ENCODE measurements around the gene TXNL4A.

The TXNL4A gene

DNA sequence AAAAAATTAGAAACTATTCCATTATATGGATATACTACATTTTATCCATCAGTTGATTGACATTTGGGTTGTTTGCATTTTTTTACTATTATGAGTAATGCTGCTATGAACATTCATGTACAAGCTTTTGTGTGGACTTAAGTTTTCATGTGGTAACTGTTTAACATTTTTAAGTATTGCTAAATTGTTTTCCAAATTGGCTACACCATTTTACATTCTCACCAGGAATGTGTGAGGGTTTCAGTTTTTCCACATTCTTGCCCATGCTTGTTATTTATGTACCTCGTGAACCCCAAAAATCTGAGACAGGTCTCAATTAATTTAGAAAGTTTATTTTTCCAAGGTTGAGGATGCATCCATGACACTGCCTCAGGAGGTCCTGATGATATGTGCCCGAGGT lies 3.1 kb upstream of the TXNL4A start:
- DNase-seq = no peak

DNA sequence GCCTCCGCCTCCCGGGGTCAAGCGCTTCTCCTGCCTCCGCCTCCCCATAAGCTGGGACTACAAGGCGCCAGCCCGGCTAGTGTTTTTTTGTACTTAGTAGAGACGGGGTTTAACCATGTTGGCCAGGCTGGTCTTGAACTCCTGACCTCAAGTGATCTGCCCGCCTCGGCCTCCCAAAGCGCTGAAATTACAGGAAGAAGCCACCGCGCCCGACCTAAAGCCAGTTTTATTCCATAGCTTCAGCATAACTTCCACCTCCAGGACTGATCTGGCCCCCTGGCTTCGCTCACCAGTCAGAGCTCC lies 783 bp upstream of the TXNL4A start:
- DNase-seq = no peak

DNA sequence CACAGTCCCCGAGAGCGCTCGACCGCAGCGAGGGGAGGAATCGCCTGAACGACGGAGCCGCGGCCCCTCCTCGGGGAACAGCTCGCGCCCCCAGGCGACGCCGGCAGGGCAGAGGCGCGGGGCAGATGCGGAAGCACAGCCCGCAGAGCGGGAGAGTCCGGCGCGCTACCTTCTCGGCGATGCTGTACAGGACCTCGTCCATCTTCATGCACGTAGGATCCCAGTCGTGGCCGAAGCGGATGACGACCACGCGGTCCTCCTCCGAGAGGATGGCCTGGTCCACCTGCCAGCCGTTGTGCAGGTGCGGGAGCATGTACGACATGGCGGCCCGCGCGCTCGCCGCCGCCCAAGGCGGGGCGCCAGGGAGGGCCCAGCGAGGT lies 302 bp downstream of the TXNL4A start:
- DNase-seq = peak; percentile 36

DNA sequence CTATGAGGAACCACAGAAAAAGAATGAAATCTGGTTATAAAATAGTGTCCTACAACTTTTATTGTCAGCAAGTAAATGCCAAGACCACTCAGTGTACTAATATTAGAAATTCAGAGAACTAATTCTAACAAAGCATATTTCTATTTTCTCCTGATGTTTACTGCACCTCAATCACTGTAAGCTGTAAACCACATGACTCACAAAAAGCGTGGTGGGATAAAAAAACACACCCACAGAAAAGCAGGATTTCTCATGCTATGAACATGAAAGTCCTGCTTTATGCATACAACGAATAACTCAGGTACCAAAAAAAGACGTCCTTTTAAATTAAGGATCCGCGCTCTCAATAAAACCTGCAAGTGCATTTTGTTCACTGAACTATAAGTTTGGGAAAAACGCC lies 797 bp downstream of the TXNL4A start:
- DNase-seq = no peak

DNA sequence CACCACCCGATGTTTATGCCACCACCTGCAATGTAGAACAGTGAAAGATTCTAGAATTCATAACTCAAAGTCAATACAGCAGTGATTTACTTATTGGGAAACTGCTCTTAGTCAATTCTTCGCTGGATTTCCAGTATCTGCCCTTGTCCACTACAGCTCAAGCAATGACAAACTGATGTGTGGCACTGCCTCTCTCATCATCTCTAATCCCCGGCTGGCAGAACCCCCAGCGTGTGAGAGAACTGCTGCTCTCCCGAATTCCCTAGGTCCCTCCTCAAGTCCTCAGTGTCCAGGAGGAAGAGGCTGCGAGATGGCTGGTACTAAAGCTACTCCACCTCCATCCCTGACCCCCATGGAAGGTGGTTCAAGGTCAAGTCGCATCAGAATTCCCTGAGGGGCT lies 1.6 kb downstream of the TXNL4A start:
- DNase-seq = no peak

DNA sequence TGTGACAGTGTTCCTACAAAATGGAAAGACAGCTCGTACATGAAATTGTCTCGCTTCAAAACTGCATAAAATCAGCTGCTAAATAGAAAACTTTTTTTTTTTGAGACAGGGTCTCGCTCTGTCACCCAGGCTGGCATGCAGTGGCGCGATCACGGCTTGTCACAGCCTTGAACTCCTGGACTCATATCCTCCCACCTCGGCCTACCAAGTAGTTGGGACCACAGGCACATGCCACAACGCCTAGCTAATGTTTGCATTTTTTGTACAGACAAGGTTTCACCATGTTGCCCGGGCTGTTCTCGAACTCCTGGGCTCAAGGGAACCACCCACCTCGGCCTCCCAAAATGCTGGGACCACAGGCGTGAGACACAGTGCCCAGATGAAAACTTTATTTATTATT lies 3.2 kb downstream of the TXNL4A start:
- DNase-seq = no peak

DNA sequence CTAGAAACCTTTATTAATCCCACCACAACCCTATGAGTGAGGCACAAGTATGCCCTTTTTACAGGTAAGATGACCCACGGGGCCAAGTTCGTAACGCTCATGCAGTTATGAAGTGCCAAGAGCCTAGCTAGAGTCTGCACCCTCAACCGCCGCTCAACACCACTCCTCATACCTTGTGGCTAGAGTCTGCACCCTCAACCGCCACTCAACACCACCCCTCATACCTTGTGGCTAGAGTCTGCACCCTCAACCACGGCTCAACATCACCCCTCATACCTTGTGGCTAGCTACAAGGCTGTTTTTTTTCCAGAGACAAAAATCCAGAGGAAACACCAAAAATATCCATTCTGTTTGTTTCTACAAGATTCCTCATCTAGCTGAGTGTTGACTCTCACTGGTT lies 4.6 kb downstream of the TXNL4A start:
- no peak for DNase-seq

DNA sequence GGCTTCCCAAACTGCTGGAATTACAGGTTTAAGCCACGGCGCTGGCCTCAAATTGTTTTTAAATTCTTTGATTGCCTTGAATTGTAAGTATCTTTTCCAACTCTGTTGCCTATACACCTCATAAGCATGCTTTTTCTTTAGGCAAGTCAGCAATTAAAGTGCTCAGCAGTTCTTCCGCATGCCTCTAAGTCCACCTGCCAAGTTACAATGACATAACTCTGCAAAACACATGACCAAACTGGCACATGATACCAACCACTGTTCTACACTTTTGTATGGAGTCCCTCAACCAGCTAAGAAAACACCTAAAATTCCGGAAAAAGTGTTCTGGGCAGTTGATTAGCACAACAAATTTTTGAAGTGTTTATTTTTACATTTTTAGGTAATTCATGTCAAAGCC lies 5.1 kb downstream of the TXNL4A start:
- DNase-seq = no peak

DNA sequence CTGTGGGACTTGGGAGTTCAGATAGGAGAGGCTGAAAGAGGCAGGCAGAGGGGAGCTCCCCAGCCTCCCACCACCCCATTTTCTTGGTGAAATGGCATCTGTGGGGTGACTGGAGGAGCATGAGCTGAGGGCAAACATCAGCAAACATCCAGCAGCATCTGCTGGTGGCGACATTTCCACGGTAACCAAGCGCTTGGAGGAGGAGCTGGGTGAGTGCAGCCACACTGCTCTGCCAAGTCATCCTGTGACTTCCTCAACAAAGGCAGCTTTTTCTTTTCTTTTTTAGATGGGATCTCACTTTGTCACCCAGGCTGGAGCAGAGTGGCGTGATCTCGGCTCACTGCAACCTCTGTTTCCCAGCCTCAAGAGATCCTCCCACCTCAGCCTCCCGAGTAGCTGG lies 5.6 kb downstream of the TXNL4A start:
- DNase-seq = no peak

DNA sequence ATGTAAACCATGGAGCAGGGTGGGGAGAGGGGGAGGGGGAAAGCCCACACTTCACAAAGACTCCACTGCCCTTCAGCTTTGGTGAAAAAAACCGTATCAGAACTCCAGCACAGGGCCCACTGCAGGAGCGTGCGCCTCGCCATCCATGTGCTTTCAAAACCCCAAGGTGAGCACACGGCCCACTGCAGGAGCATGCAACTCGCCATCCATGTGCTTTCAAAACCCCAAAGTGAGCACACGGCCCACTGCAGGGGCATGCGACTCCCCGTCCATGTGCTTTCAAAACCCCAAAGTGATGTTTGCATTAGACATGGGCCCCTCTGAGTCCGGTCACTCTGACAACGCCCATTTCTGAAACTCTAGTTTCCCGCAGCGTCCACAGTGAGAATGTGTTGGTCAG lies 7.8 kb downstream of the TXNL4A start:
- DNase-seq = no peak

DNA sequence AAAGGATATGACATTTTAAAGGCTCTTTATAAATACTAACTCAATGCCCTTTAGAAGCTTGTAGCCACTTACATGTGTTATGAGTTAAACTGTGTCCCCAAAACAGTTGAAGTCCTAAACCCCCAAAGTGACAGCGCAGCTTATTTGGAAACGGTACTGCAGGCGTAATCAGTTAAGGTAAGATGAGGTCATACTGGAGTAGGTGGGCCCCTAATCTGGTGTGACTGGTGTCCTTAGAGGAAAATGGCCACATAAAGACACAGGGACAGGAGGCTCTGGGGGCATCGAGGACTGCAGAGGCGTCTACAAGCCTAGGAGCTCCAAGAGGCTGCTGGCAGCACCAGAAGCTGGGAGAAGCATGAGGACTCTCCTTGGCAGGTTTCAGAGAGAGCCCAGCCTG lies 8.5 kb downstream of the TXNL4A start:
- no peak for DNase-seq

DNA sequence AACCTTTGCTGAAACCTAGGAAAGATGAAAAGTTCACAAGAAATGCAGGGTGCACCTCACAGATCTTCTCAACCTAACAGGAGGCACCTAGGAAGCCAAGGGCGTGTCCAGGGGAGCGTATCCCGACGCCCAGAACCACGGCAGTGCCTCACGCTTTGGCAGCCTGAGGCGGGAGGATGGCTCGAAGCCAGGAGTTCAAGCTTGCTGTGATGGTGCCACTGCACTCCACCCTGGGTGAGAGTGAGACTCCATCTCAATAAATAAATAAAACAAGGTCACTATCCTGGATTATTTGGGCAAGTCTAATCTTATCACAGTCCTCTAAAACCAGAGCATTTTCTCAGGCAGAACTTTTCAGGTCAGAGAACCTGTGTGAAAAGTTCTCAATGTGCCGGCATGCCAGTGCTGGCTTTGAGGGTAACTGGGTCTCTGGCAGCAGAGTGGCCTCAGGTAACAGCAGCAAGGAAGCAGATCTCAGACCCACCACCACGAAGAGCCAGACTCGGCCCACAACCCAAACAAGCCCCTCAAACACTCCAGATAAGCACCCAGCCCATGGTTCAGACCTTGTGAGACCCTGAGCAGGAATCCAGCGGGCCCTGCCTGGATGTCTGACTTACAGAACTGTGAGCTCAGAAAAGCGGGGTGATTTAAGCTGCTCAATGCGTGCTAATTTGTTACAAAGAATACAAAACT lies 12.2 kb downstream of the TXNL4A start:
- no peak for DNase-seq

DNA sequence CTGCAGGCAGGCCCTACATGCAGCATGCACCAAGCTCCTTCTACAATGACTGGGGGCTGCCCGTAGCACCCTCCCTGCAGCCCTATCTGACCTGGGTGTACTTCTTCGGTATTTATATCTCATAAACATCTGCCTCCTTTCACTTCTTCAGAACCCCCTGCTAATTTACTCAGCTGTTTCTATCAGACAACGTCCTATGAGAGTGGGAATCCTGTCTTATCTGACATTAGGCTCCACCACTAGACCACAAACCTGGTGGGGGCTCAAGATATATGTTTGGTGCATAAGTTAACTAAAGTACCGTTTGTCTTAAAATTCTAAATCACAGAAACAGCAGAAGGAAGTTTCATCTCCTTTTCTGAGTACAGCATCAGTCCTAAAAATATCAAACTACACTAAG lies 13.3 kb downstream of the TXNL4A start:
- DNase-seq = no peak

DNA sequence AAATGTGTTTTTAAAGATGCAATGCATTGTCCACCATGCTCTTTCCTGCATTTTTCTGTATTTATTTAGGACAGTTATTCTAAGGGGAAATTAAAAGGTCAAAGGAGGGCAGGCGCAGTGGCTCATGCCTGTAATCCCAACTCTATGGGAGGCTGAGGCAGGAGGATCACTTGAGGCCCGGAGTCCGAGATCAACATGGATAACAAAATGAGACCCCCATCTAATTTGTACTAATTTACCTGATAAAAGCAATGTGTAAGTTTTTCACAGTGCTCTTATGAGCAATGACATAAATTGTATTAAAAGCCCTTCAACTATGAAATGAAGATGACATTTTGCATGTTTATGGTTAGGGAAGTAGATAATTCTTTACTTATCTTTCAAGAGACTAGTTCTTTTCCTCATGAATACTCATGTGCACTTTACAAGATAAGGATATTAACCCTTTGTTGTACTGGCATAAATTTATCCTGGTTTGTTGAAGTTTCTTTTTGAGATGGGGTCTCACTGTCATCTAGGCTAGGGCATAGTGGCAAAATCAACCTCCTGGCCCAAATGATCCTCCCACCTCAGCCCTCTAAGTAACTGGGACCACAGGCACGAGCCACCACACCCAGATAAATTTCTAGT lies 14.2 kb downstream of the TXNL4A start:
- DNase-seq = no peak

DNA sequence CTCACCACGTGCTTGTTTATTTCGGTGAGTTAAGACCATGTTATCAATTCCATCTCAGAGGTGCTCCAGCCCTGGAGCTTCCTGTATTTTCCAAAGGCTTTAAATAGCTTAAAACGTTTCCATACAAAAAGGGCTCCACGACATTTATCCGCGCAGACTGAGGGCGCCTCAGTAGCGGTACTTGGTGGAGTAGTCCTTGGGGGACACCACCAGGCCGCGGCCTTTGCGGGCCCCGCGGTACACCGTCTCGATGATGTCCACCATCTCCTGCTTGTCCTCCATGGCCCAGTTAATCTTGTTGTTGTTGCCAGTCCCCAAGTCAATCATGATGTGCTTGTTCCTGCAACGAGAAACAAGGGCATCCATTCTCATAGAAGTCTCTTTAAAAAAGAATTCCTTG lies 14.8 kb downstream of the TXNL4A start:
- DNase-seq = no peak

DNA sequence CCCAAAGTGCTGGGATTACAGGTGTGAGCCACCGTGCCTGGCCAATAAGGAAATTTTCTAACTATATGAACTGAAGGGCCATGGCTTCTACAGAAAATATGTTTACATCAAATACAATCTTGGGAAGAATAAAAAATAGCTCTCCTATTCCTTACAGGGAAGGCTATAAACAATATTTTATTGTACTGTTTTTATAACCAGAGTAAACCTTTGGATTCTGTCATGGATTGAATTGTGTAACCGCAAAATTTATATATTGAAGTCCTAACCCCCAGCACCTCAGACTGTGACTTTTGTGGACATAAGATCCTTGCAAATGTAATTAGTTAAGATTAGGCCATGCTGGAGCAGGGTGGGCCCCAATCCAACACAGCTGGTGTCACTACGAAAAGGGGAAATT lies 15.6 kb downstream of the TXNL4A start:
- DNase-seq = no peak

DNA sequence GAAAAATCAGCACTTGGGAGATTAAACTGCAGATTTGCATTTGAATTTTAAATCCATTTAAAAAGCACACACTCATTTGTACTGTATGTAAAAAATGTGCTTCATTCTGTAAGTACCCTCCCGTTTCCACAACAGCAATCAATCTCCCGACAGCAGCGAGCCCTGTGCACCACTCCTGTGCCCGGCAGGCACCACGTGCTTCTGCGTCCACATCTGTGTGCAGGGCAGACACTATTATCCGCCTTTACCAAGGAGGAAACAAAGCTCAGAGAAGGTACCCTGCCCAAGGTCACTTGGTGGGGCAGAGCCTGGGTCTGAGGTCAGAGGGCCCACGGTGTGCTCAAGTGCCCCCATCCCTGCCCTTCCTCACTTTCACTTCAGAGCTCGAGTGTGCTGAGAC lies 16.4 kb downstream of the TXNL4A start:
- DNase-seq = no peak

DNA sequence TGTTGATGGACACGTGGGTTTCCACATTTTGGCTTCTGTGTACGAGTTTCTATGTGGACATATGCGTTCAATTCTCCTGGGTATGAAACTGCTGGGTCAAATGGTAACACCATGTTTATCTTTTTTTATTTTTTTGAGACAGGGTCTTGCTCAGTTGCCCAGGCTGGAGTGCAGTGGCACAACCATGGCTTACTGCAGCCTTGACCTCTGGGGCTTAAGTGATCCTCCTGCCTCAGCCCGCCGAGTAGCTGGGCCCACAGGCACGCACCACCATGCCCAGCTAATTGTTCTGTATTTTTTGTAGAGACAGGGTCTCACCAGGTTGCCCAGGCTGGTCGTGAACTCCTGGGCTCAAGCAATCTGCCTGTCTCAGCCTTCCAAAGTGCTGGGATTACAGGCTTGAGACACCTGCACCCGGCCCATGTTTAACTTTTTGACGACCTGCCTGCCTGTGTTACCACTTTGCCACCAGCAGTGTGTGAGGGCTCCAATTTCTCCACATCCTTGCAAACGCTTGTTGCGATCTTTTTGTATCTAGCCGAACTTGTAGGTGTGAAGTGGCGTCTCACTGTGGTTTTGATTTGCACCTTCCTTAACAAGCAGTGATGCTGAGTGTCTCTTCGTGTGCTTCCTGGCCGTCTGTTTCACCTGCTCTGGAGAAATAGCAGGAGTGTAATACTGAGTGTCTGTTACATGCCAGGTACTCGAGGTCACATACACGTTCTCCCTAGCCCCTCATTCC lies 17.0 kb downstream of the TXNL4A start:
- no peak for DNase-seq

DNA sequence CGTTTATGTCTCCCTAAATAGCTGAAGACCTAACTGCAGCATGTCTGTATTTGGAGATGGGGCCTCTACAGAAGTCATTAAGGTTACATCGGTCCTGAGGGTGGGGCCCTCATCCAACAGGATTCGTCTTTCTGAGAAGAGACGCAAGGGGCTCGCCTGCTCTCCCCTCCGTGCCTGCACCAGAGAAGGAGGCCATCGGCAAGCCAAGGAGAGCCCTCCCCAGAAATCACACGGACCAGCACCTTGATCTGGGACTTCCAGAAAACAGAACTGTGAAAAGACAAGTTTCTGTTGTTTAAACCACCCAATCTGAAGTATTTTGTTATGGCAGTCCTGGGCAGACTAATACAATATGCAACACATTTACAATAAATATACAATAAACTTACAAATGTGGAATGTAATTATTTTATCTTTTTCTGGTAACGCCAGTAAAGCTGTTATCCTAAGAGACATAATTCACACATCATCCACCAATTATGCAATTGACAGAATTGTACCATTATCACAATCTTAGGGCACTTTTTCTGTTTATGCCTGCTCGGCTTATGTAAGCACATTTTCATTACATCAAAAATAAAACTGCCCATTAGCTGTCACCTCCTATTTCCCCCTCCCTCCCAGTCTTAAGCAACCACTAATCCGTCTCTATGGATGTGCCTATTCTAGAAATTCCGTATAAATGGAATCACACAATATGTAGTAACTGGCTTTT lies 17.8 kb downstream of the TXNL4A start:
- no peak for DNase-seq

DNA sequence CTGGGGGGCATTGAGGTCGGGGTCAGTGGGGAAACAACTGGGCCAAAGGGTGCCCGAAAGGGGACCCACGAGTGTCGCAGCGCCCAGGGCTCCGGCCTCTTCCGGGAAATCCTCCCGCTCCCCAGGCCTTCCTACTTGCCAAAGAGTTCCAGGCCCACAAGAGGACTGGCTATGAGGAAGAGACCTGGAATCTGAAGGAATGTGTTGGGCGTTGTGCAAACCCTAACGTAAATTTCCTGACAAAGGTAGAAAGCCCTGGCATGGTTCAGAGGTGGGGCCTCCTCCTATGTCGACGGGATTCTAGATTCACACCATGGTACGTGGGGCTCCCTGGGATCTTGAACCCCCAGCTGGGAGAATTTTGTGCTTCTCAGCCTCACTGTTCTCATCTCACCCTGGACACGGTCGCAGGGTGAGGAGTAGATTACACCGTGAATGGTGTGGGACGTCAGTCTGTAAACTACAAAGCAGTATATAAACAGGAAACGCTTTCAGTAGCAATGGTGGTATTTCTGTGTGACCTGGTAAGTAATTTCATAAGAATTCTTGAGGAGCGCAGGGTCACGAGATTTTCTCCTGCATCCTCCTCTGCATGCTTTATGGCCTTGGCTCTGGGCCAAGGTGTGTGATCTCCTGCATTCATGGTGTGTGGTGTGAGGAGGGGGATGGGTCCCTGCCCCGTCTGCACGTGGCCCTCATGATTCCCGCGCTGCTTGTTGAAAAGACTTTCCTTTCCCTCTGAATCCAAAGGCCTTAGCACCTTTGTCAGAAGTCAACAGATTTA lies 23.1 kb downstream of the TXNL4A start:
- DNase-seq = no peak

DNA sequence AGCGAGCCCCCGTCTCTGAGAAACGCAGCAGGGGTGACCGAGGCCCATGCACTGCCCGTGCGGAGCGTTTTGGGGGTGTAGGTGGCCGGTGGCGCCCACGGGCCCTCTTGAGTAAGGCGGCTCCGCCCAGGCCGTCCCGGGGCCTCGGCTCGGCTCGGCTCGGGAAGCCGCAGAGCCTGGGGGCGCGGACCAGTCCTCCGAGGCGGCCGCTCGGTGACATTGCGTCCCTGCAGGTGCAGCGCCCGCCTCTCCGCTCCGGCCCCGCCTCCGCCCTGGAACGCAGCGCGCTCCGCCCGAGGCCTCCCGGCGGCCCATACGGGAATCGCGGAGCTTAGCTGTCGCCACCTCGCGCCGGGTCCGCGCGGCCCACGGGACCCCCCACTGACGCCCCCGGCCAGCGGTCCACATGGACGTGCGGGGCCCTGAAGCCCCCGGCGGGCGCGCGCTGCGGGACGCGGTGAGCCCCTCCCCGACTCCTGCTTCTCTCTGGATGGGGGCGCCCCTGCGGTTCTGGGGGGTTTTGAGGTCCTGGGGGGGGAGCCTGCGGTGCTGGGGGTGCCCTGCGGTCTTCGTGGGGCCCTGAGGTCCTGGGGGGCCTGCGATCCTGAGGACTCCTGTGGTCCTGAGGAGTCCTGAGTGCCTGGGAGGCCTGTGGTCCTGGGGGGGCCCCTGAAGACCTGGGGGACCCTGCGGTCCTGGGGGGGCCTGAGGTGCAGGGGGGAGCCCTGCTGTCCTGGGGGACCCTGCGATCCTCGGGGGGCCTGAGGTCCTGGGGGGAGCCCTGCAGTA lies 23.8 kb downstream of the TXNL4A start, which contains the start of gene HSBP1L1:
HSBP1L1 (plus strand) TSS at position 314 of the 789 bp plus-strand sequence; CDS start at position 407, 93 bp downstream.
- DNase-seq = no peak

DNA sequence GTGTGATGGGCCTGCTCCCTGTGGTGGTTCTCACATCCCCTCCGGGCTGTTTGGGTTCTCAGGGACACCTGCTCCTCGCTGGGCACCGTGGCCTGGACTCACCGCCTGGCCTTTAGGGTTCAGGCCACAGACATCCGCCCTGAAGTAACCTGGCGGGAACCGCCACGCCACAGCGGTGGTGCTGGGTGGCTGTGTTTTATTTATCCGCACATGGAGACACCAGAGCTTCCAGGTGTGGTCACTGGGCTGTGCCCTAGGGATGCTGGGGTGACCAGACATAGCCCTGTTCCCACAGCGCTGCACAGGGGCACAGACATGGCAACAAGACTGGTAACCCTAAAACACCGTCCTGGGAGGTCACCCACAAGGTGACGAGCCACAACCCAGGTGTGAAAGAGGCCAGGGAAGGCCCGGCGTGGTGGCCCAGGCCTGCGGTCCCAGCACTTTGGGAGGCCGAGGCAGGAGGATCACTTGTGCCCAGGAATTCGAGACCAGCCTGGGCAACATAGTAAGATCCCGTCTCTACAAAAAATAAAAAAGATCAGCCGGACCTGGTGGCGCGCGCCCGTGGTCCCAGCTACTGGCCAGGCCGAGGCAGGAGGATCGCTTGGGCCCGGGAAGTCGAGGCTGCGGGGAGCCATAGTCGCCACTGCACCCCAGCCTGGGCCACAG lies 24.6 kb downstream of the TXNL4A start:
- DNase-seq = no peak

Data from SHP77 treated with DMSO at 0.1 percent for 48 hours (cell line).